Breast epithelium (tissue), 3 donors: ENCODE data around the gene NEK11.

Experiments
- CTCF ChIP-seq, 3 donors: fragments of 450-650 bp; IDR thresholded peaks; one replicate each; pipeline ENCODE4 v1.5.1; 2016 to 2017; ENCODE audit warnings: antibody characterized with exemption in 3 of 3, mild to moderate bottlenecking in 3 of 3, moderate library complexity in 3 of 3
- POLR2A ChIP-seq: fragments of 450-650 bp; IDR thresholded peaks from one replicate; pipeline ENCODE4 v1.6.1; 2016; ENCODE audit warnings: antibody characterized with exemption, mild to moderate bottlenecking, moderate library complexity

GRCh38 chr3:131109156-131109555, 82.5 kb downstream of the NEK11 start:
- TF ChIP-seq CTCF (IDR thresholded peaks at IDR 0.05) (no peak), POLR2A (no peak)
